MG63 (cell line): ENCODE measurements around the gene SH2B3. TPM values are rescaled to one million over a fixed set of nuclear protein-coding genes. Genes with fewer than 3 reads are reported as not detected.

Source experiments
- DNase-seq: peaks from one replicate; pipeline ENCODE4 v3.0.0-alpha.2; 2020
- H3K27me3 ChIP-seq: fragments of 250-450 bp; sonication (Bioruptor Pico); 2 replicates; pipeline ENCODE4 v1.5.1; 2020; ENCODE audit warnings: mild to moderate bottlenecking, moderate library complexity
- H3K36me3 ChIP-seq: fragments of 250-450 bp; sonication (Bioruptor Pico); 2 replicates; pipeline ENCODE4 v1.5.1; 2020; ENCODE audit warnings: mild to moderate bottlenecking, moderate library complexity
- H3K4me3 ChIP-seq: fragments of 250-450 bp; sonication (Bioruptor Pico); 2 replicates; pipeline ENCODE4 v1.5.1; 2020; ENCODE audit warnings: mild to moderate bottlenecking, moderate library complexity
- H3K9me3 ChIP-seq: fragments of 250-450 bp; sonication (Bioruptor Pico); 2 replicates; pipeline ENCODE4 v1.5.1; 2020; ENCODE audit warnings: mild to moderate bottlenecking, moderate library complexity
- total RNA-seq: library from RNA; depleted of rRNA; stranded (reverse); fragments of >200 nt; shearing (Covaris generic); gene quantifications from 2 replicates; pipeline ENCODE4 v1.2.3, GENCODE V29; 2014; ENCODE audit warnings: low replicate concordance

SH2B3 gene
- total RNA-seq, 1 experiment from 2014 or later = 12.8 TPM

DNA sequence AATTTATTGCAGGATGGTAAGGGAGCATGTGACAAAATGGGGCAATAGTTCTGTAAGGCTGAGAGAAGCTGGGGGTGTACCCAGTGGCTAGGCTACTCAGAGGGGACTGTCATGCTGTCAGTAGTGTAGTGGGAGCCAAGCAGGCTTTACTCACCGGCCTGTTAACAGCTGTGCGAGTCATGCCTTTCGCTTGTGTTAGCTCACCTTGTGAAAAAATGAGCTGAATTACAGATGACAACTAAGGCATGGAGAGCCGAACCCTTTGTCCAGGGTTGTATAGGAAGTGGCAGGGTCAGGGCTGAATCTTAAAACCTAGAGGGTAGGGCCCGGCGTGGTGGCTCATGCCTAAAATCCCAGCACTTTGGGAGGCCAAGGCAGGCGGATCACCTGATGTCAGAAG lies 37.9 kb downstream of the SH2B3 start:
- peak; percentile 48 for DNase-seq
- no peaks in the 10 kb centered on the region for H3K9me3 ChIP-seq

DNA sequence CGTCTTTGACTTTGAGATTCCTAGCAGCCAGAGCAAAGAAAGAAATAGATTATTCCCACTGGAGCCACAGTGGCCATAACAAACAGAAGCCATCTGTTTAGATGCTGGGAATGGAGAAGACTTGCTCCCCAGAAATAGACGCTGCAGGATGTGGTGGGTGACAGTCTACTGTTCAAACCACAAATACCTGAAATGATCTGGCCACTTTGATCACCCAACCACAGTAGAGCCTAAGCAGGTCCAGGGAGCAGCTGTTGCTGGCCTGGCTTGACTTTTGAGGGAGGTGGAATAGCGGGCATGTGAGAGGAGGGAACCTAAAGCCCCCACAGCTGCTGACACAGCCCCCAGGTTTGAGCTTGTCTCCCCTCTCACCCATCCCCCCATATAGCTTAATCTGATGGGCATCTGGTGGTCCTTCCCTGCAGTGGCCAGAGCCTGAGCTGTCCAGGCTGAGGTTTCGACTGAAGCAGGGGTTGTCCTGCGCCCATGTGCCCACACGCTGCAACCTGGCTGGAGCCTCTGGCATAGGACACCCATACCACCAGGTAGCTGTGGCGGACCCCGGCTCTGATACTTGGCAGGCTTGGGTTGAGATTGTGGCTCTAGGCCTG lies 38.7 kb downstream of the SH2B3 start:
- DNase-seq = no peak
- Histone ChIP-seq H3K4me3 (no peak overlapping the region), H3K9me3 (no peaks in the 10 kb centered on the region), H3K27me3 (no peaks in the 10 kb centered on the region), H3K36me3 (peaks cover 59% of the 10 kb centered on the region)

More for the DNA sequence above, 37.9 kb downstream of the SH2B3 start:
- H3K36me3 ChIP-seq = peaks cover 51% of the 10 kb centered on the region
- H3K4me3 ChIP-seq = no peak overlapping the region
- H3K27me3 ChIP-seq = no peaks in the 10 kb centered on the region

DNA sequence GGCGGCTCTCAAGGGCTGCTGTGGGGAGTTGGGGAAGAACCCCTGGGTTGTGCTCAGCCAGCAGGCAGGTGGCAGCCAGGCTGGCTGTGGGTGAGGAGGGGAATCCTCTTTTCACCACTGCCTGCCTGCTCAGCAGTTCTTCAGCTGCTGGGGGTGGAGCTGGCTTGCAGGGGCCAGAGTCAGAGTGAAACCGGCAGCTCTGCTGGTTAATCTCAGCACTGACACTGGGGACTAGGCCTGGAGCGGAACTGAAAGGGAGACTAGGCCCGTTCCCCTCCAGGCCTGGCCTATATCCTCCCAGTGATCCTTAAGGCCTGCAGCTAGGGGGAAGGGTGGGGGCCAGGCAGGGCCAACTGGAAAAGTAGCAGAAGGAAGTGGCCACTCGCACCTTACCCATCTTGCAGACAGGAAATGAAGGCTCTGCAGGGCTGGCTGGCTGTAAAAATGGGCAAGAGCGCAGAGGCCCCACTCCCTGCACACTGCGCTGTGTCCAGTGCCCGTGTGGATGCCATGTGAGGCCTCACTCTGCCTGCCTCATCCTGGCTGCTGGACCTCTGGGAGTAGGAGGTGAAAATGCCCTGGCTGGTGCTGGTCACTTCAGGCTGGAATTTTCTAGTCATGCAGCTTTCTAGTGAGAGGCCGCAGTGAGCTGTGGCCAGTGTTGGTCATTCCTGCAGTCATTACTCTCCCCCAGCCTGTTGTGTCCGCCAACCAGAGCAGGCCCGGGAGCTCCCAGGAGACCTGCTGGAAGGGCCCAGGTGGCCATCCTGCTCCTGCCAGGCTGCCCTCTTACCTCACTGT lies 39.4 kb downstream of the SH2B3 start:
- H3K4me3 ChIP-seq = no peak overlapping the region
- no peaks in the 10 kb centered on the region for H3K9me3 ChIP-seq
- H3K36me3 ChIP-seq = peaks cover 61% of the 10 kb centered on the region
- no peak for DNase-seq
- H3K27me3 ChIP-seq = no peaks in the 10 kb centered on the region

DNA sequence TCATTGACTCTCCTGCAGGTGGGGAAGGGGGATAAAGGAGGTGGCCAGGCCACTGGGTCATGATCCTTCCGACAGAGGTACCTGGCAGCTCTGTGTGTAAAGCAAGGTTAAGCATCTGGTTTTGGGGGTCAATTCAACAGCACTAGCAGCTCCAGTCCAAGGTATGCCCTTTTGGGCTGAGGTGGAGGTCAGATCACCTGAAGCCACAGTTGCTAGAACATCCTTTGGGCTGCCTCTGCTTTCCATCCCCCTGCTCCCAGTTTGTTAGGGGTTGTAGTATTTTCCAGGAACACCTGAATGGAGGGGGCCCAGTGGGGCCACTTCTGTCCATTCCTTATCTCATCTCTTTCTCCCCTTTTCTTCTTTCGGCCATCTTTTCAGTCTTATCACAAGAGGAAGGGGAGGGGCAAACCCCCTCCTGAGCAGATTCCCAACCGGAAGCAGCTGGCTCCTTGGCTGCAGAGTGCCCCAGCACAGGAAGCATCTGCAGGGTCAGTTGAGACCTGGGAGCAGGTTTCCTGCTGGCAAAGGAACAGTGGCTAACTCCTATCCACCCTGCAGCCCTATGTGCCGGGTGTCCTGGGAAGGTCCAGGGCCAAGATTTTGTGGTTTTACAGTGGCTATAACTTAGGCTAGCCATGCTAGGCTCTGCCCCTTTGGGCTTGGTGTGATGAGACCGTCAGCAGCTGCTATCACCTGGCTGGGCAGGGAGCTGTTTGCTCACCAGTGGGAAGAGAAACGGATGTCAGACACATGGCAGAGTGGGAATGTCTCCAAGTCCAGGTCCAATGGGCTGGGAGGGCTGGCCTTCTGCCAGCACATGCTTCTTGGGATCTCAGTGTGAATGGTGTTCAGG lies 40.2 kb downstream of the SH2B3 start:
- Histone ChIP-seq H3K27me3 (no peaks in the 10 kb centered on the region), H3K36me3 (peaks cover 69% of the 10 kb centered on the region), H3K4me3 (no peak overlapping the region), H3K9me3 (no peaks in the 10 kb centered on the region)
- DNase-seq = peak; percentile 50

DNA sequence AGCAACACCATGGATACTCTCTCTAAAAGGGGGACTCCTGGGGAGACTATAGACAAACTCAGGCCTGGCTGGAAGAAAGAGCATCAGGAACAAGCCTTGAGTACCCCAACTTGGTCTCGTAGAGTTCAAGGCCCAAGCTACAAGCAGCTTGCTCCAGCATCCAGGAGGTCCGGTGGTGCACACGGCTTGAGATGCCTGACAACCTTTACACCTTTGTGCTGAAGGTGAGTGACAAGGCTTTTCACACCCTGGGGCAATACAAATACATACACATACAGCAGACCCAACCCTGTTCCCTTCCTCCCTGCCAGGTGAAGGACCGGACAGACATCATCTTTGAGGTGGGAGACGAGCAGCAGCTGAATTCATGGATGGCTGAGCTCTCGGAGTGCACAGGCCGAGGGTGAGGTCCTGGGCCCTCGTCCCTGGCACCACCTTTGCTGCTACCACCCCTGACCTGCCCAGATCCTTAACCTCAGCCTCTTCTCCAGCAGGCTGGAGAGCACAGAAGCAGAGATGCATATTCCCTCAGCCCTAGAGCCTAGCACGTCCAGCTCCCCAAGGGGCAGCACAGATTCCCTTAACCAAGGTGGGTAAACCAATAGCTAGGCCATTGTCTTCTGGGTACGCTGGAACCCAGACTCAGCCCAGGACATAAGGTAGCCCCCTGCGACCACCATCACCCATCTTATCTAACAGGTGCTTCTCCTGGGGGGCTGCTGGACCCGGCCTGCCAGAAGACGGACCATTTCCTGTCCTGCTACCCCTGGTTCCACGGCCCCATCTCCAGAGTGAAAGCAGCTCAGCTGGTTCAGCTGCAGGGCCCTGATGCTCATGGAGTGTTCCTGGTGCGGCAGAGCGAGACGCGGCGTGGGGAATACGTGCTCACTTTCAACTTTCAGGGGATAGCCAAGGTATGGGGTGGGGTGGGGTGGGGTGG lies 41.2 kb downstream of the SH2B3 start:
- Histone ChIP-seq H3K27me3 (no peaks in the 10 kb centered on the region), H3K9me3 (no peaks in the 10 kb centered on the region), H3K4me3 (no peak overlapping the region), H3K36me3 (peaks cover 79% of the 10 kb centered on the region)
- DNase-seq = no peak

DNA sequence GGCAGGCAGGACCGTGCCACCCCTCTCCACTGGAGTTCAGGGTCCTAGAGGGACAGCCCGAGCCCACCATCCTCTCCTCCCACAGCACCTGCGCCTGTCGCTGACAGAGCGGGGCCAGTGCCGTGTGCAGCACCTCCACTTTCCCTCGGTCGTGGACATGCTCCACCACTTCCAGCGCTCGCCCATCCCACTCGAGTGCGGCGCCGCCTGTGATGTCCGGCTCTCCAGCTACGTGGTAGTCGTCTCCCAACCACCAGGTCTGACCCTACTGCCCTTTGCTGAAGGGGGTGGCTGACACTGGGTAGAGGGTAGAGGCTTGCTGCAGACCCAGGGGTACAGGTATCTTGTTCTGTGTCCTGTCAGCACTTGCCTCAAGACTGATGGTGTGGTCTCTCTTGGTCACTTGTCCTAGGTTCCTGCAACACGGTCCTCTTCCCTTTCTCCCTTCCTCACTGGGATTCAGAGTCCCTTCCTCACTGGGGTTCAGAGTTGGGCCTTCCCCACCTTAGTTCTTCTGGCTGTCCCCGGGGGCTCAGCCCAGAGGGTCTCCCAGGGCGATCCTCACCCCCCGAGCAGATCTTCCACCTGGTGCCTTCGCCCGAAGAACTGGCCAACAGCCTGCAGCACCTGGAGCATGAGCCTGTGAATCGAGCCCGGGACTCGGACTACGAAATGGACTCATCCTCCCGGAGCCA lies 42.0 kb downstream of the SH2B3 start:
- Histone ChIP-seq H3K9me3 (no peaks in the 10 kb centered on the region), H3K4me3 (no peak overlapping the region), H3K36me3 (peaks cover 82% of the 10 kb centered on the region), H3K27me3 (no peaks in the 10 kb centered on the region)
- DNase-seq = no peak

DNA sequence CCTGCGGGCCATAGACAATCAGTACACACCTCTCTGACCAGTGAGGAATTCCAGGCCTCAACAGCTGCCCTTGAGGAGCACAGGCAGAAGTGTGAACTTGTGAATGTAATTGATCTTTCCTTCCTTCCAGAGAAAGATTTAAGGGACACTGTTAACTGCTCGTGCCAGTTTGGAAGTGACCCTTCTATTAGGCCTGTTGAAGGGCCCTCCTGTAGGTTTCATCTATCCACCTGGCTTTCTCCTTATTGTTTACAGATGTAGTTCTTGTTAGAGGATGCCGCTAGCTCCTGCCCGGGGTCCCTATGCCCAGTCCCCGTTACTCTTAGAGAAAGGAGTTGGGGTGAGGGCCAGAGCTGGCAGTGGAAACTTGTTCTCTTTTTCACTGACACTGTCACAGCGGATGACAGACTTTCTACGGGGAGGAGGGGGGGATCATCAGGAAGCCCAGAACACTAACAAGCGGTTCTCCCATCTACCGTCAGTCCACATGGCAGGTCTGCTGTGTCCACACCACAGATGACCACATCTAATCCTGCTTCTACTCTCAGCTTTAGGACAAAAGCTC lies 42.6 kb downstream of the SH2B3 start:
- Histone ChIP-seq H3K36me3 (peaks cover 83% of the 10 kb centered on the region), H3K9me3 (no peaks in the 10 kb centered on the region), H3K4me3 (no peak overlapping the region), H3K27me3 (no peaks in the 10 kb centered on the region)
- DNase-seq = no peak

DNA sequence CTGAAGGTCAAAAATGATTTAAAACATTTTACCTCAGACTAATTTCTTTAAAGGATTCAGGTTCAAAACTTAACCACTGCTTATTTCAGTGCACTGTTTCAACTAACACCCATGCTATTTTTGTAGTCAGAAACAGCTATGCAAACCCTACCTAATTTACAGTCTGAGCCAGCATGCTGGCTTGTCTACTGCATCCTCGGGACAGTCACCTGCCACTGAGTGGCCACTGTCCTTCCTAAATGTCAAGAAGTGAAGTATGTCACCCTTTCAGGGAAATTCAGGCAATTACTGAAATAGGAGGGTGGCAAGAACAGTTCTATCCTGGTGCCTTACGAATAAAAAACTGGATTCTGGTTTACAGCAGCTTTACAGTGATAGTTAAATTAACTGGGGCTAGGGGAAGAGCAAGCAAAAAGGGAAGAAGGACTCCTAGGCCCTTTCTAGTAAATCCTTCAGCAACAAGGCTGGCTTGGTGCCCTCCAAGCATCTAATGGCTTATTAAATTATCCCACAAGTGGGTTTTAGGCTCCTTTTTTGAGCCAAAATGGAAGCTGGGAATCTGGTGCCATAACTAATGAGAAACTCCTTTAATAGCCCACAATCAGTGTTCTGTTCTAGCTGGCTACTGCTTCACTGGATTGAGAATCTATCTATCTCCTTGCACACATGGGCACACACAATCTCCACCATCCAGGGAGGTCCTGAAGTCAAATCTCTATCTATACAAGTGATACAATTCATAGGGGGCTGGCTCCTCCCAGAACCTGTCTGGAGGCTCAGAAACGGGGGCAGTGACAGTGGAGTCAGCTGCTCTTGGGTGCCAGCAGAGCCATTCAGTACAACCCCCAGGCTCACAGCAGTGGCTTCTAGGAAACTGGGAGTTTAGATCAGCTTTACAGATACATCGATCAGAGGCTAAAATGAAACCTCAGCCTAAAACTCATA lies 43.4 kb downstream of the SH2B3 start:
- Histone ChIP-seq H3K36me3 (peaks cover 81% of the 10 kb centered on the region), H3K9me3 (no peaks in the 10 kb centered on the region), H3K4me3 (no peak overlapping the region), H3K27me3 (no peaks in the 10 kb centered on the region)
- no peak for DNase-seq

DNA sequence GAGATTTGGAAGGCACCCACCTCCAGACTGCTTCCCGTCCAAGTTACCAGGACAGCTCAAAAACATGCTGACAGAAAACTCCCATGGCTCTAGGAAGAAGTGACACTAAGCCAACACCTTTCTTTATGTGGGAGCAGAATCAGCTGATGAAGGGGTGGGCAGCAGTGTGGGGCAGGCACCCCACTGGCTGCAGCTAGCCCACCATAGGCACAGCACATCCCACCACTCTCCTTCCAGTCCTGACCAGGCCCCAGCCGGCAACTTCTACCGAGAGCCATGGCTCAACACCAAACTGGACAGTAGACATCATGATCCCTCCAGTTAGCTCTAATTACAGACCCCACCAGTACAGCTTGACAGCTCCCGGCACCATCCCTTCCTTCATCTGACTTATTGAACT lies 45.0 kb downstream of the SH2B3 start:
- H3K36me3 ChIP-seq = peaks cover 87% of the 10 kb centered on the region
- no peaks in the 10 kb centered on the region for H3K27me3 ChIP-seq
- DNase-seq = no peak
- H3K4me3 ChIP-seq = no peak overlapping the region
- no peaks in the 10 kb centered on the region for H3K9me3 ChIP-seq

DNA sequence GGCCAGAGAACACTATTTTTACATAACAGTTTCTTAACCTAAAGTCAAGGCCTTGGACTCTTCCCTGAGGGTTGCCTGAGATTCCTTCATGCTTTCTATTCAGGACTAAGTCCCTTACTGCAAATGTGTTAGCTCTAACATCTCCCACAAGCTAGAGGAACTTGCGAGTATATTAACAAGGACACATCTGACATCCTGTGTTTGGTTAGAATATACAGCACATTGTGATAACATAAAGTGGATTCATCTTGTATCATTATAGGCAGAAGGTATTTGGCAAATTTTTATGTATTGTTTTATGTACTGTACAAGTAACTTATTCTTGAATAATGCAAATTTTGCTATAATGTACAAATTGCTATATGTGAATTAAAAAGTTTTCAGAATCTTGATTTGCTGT lies 45.5 kb downstream of the SH2B3 start:
- no peaks in the 10 kb centered on the region for H3K27me3 ChIP-seq
- peaks cover 87% of the 10 kb centered on the region for H3K36me3 ChIP-seq
- no peaks in the 10 kb centered on the region for H3K9me3 ChIP-seq
- no peak overlapping the region for H3K4me3 ChIP-seq
- DNase-seq = no peak

DNA sequence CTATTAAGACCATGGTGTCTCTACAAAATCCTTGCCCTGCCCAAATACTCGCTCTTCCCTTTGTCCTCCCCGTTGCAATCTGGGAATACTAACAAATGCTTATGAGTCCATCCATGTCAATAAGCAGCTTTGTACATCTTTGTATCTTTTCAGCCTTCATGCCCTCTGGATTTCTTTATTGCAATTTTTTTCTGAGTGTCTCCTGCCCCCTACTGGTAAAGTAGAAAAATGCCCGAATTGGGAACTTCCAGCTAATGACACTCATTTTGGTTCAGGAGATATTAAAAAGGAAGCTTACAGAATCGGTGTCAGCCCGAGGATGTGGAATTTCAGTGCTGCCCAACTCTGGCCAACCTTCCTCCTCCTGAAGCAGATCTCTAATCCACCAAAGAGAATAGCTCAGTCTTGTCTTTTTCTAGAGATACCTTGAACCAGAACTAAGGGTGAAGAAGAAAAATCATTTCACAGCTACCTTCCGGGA lies 46.0 kb downstream of the SH2B3 start:
- Histone ChIP-seq H3K4me3 (no peak overlapping the region), H3K36me3 (peaks cover 85% of the 10 kb centered on the region)

DNA sequence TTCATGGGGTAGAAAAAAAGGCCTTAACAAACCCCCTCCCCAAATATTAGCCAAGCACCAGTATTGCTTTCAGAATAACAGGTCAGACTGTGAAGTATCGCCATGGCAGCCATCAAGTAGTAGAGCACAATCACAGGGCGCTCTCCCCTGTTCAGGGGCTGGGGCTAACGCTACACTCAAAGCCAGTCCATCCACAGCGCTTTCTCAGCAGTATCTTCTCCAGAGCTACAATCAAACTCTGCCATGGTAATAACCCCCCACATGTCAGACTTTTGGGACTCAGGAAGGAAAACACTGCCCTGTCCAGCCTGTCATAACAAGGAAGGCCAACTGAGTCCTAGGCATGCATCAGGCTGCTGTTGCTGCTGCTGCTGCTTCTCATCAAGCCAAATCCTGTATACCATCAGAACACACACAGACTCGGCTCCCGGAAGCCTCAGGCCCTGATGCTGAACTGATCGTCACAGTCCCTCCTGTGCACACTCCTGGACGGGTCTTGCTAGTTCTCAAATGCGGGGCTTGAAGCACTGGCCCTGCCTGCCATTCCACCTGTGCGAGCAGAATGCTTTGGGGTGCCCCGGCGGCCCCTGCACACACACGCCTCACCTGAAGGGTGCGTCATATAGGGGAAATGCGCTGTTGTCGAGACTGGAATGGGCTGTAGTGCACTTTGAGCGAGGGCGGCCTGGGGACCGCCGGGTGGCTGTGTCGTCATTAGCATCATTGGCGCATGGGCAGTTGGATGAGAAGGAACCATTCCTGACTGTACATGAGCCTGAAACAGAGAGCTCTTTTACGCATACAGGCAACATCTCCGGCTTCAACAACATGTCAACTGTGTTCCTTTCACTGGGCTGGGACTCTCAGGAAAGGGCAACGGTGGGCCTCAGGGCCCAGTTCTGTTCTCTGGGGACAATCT lies 47.6 kb downstream of the SH2B3 start:
- H3K36me3 ChIP-seq = peaks cover 81% of the 10 kb centered on the region
- no peak for DNase-seq
- no peak overlapping the region for H3K4me3 ChIP-seq
- H3K9me3 ChIP-seq = no peaks in the 10 kb centered on the region
- H3K27me3 ChIP-seq = no peaks in the 10 kb centered on the region

More for the DNA sequence above, 46.0 kb downstream of the SH2B3 start:
- Histone ChIP-seq H3K9me3 (no peaks in the 10 kb centered on the region), H3K27me3 (no peaks in the 10 kb centered on the region)
- DNase-seq = no peak

DNA sequence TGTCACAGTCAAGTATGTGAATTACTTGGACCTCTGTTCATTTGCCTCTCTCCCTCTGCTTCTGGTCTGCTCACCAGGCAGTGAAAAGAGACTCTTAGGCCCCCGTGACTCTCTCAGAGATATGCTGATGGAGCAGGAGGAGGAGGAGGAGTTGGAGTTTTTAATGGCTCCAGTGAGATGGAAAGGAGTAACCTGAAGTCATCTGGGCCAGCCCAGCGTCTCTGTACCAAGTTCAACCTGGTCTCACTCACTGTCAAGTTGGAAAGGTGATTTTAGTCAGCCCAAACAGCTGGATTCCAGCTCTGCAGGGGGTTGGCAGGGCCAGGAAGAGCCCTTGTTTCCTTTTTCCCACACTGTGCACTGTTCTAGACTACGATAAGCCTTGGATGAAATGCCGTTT lies 48.6 kb downstream of the SH2B3 start:
- Histone ChIP-seq H3K4me3 (no peak overlapping the region), H3K9me3 (no peaks in the 10 kb centered on the region), H3K36me3 (peaks cover 80% of the 10 kb centered on the region), H3K27me3 (no peaks in the 10 kb centered on the region)
- no peak for DNase-seq
